ENCODE results near the gene RTL1.
A peak's percentile ranks its signal among the peaks of the same experiment; 100 is the strongest.

- TF ChIP-seq MAX (IDR thresholded peaks at IDR 0.05; ENCODE audit: insufficient read depth, insufficient read length) (no peak), POLR2A (IDR thresholded peaks at IDR 0.05; ENCODE audit: low read depth, low read length) (no peak), CTCF (IDR thresholded peaks at IDR 0.05; ENCODE audit: extremely low read depth in 1 of 2, insufficient read depth in 1 of 2, low read depth in 1 of 2, low read length in 2 of 2) (peak; percentile 6 to 56), EZH2 (IDR thresholded peaks at IDR 0.05; ENCODE audit: borderline replicate concordance, low read depth, low read length, severe bottlenecking) (peak; percentile 39), POLR2AphosphoS5 (IDR thresholded peaks at IDR 0.05; ENCODE audit: insufficient read depth, low read depth, low read length) (no peak), MYC (IDR thresholded peaks at IDR 0.05; ENCODE audit: low read depth, low read length) (no peak), GATA2 (IDR thresholded peaks at IDR 0.05; ENCODE audit: insufficient read depth, insufficient read length, low read depth, low read length) (no peak), FOS (IDR thresholded peaks at IDR 0.05; ENCODE audit: borderline replicate concordance, insufficient read depth, low read length) (no peak)
These were observed 975 bp upstream of the RTL1 start for GRCh38 chr14:100904307-100905087.

Data from endothelial cell of umbilical vein (primary cell).